HepG2 (cell line): ENCODE results near the gene NDUFS7. TPM values are rescaled to one million over a fixed set of nuclear protein-coding genes. Genes with fewer than 3 reads are reported as not detected.

Source experiments
- ARID4A ChIP-seq: sonication (generic); formaldehyde crosslinking; IDR thresholded peaks from 2 replicates; pipeline ENCODE4 v1.5.0; 2020; ENCODE audit warnings: mild to moderate bottlenecking, missing genetic modification reagents, borderline replicate concordance
- BRD4 ChIP-seq: sonication (generic); formaldehyde crosslinking; IDR thresholded peaks from 2 replicates; pipeline ENCODE4 v1.4.0; 2020; ENCODE audit warnings: missing genetic modification reagents
- CREB3 ChIP-seq: sonication (generic); formaldehyde crosslinking; IDR thresholded peaks from 2 replicates; pipeline ENCODE4 v1.5.0; 2020; ENCODE audit warnings: missing genetic modification reagents
- ESRRA ChIP-seq: sonication (generic); formaldehyde crosslinking; IDR thresholded peaks from 2 replicates; pipeline ENCODE4 v1.5.1; 2020; ENCODE audit warnings: mild to moderate bottlenecking, low read depth, missing genetic modification reagents
- GPN1 ChIP-seq: sonication (generic); formaldehyde crosslinking; IDR thresholded peaks from 2 replicates; pipeline ENCODE4 v1.5.1; 2020; ENCODE audit warnings: missing genetic modification reagents, borderline replicate concordance
- HOXA7 ChIP-seq: sonication (generic); formaldehyde crosslinking; IDR thresholded peaks from 2 replicates; pipeline ENCODE4 v1.8.1; 2022; ENCODE audit warnings: mild to moderate bottlenecking, missing genetic modification reagents, moderate library complexity
- KLF13 ChIP-seq: sonication (generic); formaldehyde crosslinking; IDR thresholded peaks from 2 replicates; pipeline ENCODE4 v1.4.0; 2020; ENCODE audit warnings: mild to moderate bottlenecking, missing genetic modification reagents
- KLF15 ChIP-seq: sonication (generic); formaldehyde crosslinking; IDR thresholded peaks from 2 replicates; pipeline ENCODE4 v1.8.1; 2023; ENCODE audit warnings: borderline replicate concordance, mild to moderate bottlenecking, inconsistent platforms, missing genetic modification reagents, mixed read lengths
- KMT2A ChIP-seq: sonication (generic); formaldehyde crosslinking; IDR thresholded peaks from 2 replicates; pipeline ENCODE4 v1.4.0; 2020; ENCODE audit warnings: missing genetic modification reagents
- PHF20 ChIP-seq: sonication (generic); formaldehyde crosslinking; IDR thresholded peaks from 2 replicates; pipeline ENCODE4 v1.5.0; 2020; ENCODE audit warnings: mild to moderate bottlenecking, missing genetic modification reagents
- POLR2AphosphoS5 ChIP-seq: IDR thresholded peaks from 2 replicates; pipeline ENCODE4 v1.6.1; 2012; ENCODE audit warnings: low read depth, low read length
- TBL1XR1 ChIP-seq: fragments of 150-350 bp; IDR thresholded peaks from 2 replicates; pipeline ENCODE4 v1.6.1; 2014; ENCODE audit warnings: borderline replicate concordance, low read length; ENCODE audit not compliant: partially characterized antibody
- TBX2 ChIP-seq: sonication (generic); formaldehyde crosslinking; IDR thresholded peaks from 2 replicates; pipeline ENCODE4 v1.5.0; 2020; ENCODE audit warnings: missing genetic modification reagents, mild to moderate bottlenecking, borderline replicate concordance
- TERF1 ChIP-seq: sonication (generic); formaldehyde crosslinking; IDR thresholded peaks from 2 replicates; pipeline ENCODE4 v1.8.0; 2022; ENCODE audit warnings: mild to moderate bottlenecking, missing genetic modification reagents, moderate library complexity
- ZFYVE20 ChIP-seq: sonication (generic); formaldehyde crosslinking; IDR thresholded peaks from 2 replicates; pipeline ENCODE4 v1.8.0; 2023; ENCODE audit warnings: low read depth, mild to moderate bottlenecking, moderate library complexity, missing genetic modification reagents, borderline replicate concordance
- ZMYM4 ChIP-seq: sonication (generic); formaldehyde crosslinking; IDR thresholded peaks from 2 replicates; pipeline ENCODE4 v1.8.1; 2023; ENCODE audit warnings: mild to moderate bottlenecking, missing genetic modification reagents
- ZNF10 ChIP-seq: sonication (generic); formaldehyde crosslinking; IDR thresholded peaks from 2 replicates; pipeline ENCODE4 v1.4.0; 2020; ENCODE audit warnings: mild to moderate bottlenecking, low read depth, missing genetic modification reagents, borderline replicate concordance
- ZNF24 ChIP-seq: fragments of 450-650 bp; IDR thresholded peaks from 2 replicates; pipeline ENCODE4 v1.6.1; 2017; ENCODE audit warnings: antibody characterized with exemption, mild to moderate bottlenecking
- ZNF510 ChIP-seq: sonication (generic); formaldehyde crosslinking; IDR thresholded peaks from 2 replicates; pipeline ENCODE4 v1.4.0; 2020; ENCODE audit warnings: low read depth, mild to moderate bottlenecking, missing genetic modification reagents
- polyA plus RNA-seq, 8 experiments: library from polyadenylated mRNA; depleted of rRNA in 3 of 8; stranded (reverse) in 7 of 8; unstranded in 1 of 8; fragments of >200 nt; fragmentation: Illumina TruSeq in 4 of 8; extraction: Trizol in 4 of 8; gene quantifications; 2 replicates each; pipeline versions ENCODE4 v1.2.1 to v1.2.3, GENCODE V29; 2011 to 2016; ENCODE audit warnings: low read depth in 4 of 8, missing spikeins in 1 of 8, mixed read lengths in 1 of 8; ENCODE audit not compliant: insufficient read depth in 1 of 8
- total RNA-seq, 5 experiments: library from RNA; depleted of rRNA; stranded (reverse); fragments of >200 nt; fragmentation: Illumina TruSeq; extraction: Trizol; gene quantifications; 2 replicates each; pipeline ENCODE4 v1.2.3, GENCODE V29; 2016; ENCODE audit warnings: low read depth in 1 of 5
- TF ChIP-seq, protein P1 (sequence below): sonication (generic); formaldehyde crosslinking; IDR thresholded peaks from 2 replicates; pipeline ENCODE4 v1.4.0; 2020; ENCODE audit warnings: missing genetic modification reagents

The NDUFS7 gene
- total and polyA plus RNA-seq, 2 of the 13 experiments (the other 11 are each of a cell fraction or from before 2014, with no cell fraction given): 34.3 to 66.9 TPM

DNA sequence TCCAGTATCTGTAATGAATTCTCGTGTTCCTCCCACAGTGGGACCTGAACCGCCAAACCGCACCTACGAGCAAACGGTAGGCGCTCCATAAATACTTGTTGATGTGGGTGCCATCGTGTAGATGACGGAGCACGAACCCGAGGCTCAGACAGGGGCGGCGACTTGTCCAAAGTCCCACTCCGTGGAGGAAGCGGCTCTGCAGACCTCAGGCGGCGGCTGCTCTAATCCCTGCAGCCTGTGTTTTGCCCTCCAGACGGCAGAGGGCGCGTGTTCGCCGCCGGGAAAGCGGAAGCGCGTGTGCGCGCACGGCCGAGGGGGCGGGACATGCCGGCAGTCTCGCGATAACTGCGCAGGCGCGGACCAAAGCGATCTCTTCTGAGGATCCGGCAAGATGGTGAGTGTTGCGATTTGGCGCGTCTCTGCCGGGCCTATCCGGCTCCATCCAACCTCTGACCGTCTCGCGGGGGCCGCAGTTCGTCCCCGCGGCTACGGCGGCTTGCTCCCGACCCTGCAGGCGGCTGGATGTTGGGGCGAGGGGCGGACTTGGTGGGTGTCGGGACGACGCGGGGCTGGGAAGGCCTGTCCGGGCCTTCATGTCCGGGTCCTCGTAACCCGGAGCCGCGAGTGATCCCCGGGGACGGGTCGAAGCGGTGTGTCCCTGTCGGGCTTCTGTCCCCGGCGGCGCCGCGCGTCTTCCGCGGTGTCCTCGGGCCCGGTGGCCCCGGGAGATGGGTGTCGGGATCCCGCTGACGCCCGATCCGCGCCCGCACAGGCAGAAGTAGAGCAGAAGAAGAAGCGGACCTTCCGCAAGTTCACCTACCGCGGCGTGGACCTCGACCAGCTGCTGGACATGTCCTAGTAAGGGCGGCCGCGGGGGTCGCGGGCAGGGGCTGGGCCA lies 54.6 kb downstream of the NDUFS7 start, which contains the start of gene RPS15 (continued):
- TF ChIP-seq ZFYVE20 (CRISPR knock-in tag): 0 out of 2 replicates have a peak, but pooled peaks have one; percentile 28
- TF ChIP-seq KMT2A (CRISPR knock-in tag): peak; percentile 86
- TF ChIP-seq ESRRA (CRISPR knock-in tag): peak; percentile 77; the same call in 1 of the 2 replicates
- TF ChIP-seq ARID4A (CRISPR knock-in tag): peak; percentile 93
- peak; percentile 98 for TF ChIP-seq POLR2AphosphoS5
- no peak; the same call in 1 of the 2 replicates for TF ChIP-seq GPN1 (CRISPR knock-in tag)
- peak; percentile 28; the same call in 1 of the 2 replicates for TF ChIP-seq KLF13 (CRISPR knock-in tag)
- TF ChIP-seq TERF1 (CRISPR knock-in tag): peak; percentile 72; the same call in 1 of the 2 replicates
- TF ChIP-seq ZNF10 (CRISPR knock-in tag): no peak
- no peak for TF ChIP-seq ZNF24
- TF ChIP-seq PHF20: peak; percentile 91
- TF ChIP-seq TBL1XR1: no peak
- peak; percentile 74; the same call in 1 of the 2 replicates for TF ChIP-seq CREB3 (CRISPR knock-in tag)
- TF ChIP-seq ZNF510 (CRISPR knock-in tag): peak; percentile 61; the same call in 1 of the 2 replicates
- TF ChIP-seq KLF15 (CRISPR knock-in tag): peak; percentile 87; the same call in 1 of the 2 replicates
- peak; percentile 94 for TF ChIP-seq ZMYM4 (CRISPR knock-in tag)
- TF ChIP-seq HOXA7 (CRISPR knock-in tag): peak; percentile 94; the same call in 1 of the 2 replicates
- peak; percentile 96 for TF ChIP-seq BRD4 (CRISPR knock-in tag)
- TF ChIP-seq, protein P1, sequence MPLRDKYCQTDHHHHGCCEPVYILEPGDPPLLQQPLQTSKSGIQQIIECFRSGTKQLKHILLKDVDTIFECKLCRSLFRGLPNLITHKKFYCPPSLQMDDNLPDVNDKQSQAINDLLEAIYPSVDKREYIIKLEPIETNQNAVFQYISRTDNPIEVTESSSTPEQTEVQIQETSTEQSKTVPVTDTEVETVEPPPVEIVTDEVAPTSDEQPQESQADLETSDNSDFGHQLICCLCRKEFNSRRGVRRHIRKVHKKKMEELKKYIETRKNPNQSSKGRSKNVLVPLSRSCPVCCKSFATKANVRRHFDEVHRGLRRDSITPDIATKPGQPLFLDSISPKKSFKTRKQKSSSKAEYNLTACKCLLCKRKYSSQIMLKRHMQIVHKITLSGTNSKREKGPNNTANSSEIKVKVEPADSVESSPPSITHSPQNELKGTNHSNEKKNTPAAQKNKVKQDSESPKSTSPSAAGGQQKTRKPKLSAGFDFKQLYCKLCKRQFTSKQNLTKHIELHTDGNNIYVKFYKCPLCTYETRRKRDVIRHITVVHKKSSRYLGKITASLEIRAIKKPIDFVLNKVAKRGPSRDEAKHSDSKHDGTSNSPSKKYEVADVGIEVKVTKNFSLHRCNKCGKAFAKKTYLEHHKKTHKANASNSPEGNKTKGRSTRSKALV (CRISPR knock-in tag): peak; percentile 84
- TF ChIP-seq TBX2: peak; percentile 93
